Body of pancreas (tissue), 4 donors: ENCODE data around the gene CRACR2B.

Experiments
- POLR2A ChIP-seq, 3 donors: fragments of 450-650 bp; IDR thresholded peaks; one replicate each; pipeline ENCODE4 v1.6.1; 2016; ENCODE audit warnings: antibody characterized with exemption in 3 of 3, mild to moderate bottlenecking in 2 of 3
- TF ChIP-seq, protein P1 (sequence below), 7 experiments: fragments of 450-650 bp in 4 of 7; fragments of 200-600 bp in 3 of 7; sonication (generic) in 3 of 7; IDR thresholded peaks; one replicate each; pipeline ENCODE4 v1.5.1; 2016 to 2019; ENCODE audit warnings: antibody characterized with exemption in 7 of 7

DNA sequence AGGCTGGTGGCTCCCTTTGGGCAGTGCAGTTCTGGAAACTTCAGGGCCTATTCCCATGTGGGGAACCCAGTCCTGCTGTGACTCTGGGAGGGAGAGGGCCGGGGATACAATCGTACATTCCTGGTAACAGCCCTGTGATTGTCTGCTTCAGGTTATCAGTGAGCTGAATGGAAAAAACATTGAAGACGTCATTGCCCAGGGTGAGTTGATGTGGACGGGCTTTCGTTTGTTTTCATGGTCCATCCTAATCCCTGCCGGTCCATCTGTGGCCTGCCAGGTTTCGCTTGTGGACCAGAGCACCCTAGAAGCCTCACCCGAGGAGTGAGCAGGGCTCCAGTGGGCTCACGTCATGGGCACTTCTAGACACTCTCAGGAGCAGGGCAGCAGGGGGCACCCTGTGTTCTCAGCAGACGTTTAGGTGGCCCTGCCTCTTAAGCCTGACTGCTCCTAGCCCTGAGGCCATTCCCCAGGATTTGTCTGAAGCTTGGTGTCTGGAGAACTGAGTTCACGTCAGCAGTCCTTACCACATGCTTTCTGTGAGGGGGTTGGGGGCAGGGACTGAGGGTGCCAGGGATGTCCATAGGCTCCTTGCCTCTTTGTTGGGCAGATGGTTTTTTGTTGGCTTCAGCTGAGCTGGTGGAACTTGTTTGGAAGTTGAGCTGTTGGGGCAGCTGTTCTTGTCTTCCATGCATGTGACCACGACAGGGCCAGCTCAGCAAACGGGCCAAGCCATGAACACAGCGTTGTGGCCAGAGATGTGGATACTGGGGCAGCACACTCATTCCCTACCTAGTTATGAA is 16.1 kb upstream of the CRACR2B start:
- TF ChIP-seq, protein P1, sequence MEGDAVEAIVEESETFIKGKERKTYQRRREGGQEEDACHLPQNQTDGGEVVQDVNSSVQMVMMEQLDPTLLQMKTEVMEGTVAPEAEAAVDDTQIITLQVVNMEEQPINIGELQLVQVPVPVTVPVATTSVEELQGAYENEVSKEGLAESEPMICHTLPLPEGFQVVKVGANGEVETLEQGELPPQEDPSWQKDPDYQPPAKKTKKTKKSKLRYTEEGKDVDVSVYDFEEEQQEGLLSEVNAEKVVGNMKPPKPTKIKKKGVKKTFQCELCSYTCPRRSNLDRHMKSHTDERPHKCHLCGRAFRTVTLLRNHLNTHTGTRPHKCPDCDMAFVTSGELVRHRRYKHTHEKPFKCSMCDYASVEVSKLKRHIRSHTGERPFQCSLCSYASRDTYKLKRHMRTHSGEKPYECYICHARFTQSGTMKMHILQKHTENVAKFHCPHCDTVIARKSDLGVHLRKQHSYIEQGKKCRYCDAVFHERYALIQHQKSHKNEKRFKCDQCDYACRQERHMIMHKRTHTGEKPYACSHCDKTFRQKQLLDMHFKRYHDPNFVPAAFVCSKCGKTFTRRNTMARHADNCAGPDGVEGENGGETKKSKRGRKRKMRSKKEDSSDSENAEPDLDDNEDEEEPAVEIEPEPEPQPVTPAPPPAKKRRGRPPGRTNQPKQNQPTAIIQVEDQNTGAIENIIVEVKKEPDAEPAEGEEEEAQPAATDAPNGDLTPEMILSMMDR (IDR thresholded peaks at IDR 0.05), result no peak
- no peak for TF ChIP-seq POLR2A (IDR thresholded peaks at IDR 0.05)
